Stimulated activated CD4-positive, alpha-beta T cell treated with anti-CD3 and anti-CD28 coated beads, TNF-alpha, amount 100 ng/mL, for 48 hours (primary cell): ENCODE data around the gene MALT1.

Experiments
- DNase-seq, 3 donors: peaks; one replicate each; pipeline ENCODE4 v3.0.0-alpha.2; 2020; ENCODE audit warnings: low read depth in 3 of 3

Gene MALT1

DNA sequence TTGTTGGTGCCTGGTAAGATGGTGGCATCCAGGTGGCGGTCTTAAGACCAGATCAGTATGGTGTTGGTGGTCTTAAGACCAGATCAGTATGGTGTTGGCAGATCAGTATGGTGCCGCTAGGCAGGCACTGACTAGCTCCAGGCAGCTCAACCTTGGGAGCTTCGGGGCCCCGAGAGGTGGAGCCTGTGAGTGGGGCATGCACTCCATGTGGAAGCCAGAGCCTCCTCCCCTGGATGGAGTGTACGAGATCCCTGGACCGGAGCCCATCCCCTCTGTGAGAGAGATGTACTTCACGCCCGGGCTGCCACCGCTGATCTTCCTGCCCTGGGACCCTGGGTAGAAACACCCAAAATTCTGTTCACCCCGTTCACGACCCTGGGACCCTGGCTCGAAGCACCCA, 19.0 kb downstream of the MALT1 start:
- DNase-seq, result no peak

GRCh38 chr18:58691256-58691655, 20.0 kb downstream of the MALT1 start:
- no peak for DNase-seq

DNA sequence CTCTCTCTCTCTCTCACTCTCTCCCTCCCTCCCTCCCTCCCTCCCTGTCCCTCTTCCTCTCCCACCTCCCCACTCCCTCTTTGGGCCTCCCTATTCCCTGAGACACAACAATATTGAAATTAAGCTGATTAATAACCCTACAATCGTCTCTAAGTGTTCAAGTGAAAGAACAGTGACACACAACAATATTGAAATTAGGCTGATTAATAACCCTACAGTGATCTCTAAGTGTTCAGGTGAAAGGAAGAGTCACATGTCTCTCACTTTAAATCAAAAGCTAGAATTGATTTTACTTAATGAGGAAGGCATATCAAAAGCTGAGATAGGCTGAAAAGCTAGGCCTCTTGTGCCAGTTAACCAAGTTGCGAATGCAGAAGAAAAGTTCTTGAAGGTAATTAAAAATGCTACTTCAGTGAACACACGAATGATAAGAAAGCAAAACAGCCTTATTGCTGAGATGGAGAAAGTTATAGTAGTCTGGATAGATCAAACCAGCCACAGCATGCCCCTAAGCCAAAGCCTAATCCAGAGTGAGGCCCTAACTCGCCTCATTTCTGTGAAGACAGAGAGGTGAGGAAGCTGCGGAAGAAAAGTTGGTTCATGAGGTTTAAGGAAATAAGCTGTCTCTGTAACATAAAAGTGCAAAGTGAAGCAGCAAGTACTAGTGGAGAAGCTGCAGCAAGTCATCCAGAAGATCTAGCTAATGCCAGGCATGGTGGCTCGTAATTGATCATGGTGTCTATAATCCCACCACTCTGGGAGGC, 21.3 kb downstream of the MALT1 start:
- DNase-seq, result no peak

DNA sequence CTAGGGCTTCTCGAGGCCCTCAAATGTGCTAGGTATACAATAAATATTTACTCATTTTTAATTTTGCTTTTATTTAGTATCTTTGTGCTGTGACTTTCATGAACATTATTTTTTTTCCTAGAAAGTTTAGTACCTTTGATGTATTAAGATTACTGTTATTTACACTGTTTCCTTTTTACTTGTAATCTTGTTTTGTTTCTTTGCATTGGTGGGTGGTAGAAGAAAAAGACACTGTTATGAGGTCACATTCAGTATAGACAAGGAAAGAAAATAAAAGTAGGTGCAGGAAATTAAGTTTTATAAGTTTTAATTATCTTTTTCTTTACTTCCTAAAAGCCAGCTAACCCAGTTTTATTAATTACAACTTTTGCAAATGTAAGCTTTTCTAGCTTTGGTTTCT, 23.0 kb downstream of the MALT1 start:
- DNase-seq, result no peak

DNA sequence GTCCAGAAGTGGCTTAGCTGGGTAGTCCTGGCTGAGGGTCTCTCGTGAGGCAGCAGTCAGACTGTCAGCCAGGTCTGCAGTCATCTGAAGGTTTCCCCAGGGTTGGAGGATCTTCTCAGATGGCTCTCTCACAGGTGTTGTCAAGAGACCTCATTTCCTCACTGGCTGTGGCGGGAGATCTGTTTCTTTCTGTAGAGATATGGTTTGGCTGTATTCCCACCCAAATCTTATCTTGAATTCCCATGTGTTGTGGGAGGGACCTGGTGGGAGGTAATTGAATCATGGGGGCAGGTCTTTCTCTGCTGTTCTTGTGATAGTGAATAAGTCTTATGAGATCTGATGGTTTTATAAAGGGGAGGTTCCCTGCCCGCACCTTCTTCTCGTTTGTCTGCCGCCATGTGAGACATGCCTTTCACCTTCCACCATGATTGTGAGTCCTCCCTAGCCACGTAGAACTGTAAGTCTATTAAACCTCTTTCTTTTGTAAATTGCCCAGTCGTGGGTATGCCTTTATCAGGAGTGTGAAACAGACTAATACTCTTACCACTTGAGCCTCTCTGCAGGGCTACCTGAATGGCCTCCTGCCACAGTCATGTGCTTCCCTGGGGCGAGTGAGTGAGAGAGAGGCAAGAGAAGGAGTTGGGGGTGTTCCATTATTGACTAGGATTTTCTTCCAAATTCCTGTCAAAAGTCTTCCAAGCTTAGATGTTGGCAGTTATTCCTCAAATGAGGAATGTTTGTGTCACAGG, 23.6 kb downstream of the MALT1 start:
- DNase-seq, result no peak

- no peak for DNase-seq
Observed at GRCh38 chr18:58695772-58696171, 24.5 kb downstream of the MALT1 start.

DNA sequence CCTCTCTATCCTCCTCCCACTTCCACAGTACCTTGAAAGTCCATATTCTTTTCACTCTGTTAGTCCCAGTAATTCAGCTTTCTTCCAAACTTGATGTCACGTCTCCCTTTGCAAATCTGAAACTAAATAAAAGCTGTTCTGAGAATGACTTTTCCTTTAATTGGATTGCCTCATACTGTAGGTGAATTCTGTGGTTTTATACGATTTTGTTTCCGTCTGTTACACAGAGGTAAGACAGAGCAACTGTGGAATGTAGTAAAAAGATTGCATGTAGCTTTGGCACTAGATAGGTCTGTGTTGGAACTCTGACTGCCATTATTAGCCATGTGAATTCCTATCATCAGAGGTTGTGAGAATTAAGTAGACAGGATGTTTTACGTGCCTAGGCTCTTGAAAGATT, 25.9 kb downstream of the MALT1 start:
- no peak for DNase-seq

DNA sequence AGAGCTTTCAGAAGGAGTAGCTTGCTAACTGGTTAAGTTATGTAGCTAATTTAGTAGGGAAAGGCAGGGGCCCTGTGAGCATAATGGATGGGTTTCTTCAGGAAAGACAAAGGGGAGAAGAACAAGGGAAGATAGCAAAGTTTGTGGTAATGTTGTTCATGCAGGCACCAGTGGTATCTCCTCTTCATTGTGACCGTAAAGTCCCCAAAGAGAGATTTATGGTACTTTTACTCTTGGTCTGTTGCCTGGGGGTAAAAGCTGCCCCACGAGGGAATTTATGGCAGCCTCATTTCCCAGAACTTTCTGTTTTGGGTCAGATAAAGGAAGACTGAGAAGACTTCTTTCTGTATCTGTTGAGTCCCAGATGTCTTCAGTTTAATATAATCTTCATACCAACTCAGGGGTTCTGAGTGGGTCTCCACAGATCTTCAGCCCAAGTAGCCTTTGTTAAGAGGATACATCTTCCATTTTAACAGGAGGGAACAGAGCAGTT, 27.5 kb downstream of the MALT1 start:
- no peak for DNase-seq

- no peak for DNase-seq
Observed at GRCh38 chr18:58699551-58699950, 28.3 kb downstream of the MALT1 start.

GRCh38 chr18:58700209-58700608, 28.9 kb downstream of the MALT1 start:
- DNase-seq, result no peak

GRCh38 chr18:58712930-58713329, 41.7 kb downstream of the MALT1 start:
- no peak for DNase-seq

DNA sequence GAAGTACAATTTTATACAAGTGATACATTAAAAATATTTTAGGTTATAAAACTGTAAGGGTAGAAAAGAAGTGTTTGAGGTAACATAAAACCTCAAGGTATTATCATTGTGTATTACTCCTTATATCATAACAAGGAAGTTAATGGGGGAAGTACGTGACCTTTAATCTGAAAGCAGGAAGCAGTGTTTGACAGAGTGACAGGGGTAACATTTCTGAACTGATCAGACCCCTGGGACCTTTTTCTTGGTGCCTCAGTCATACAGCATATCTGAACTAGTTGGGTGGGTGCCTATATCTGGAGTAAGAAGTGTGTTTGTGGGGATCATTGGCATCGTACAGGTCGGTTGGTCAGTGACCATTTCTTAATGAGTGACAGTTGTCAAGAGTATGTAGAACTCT, 43.0 kb downstream of the MALT1 start:
- DNase-seq, result no peak

GRCh38 chr18:58714821-58715220, 43.6 kb downstream of the MALT1 start:
- no peak for DNase-seq

- no peak for DNase-seq
Observed at GRCh38 chr18:58715540-58715939, 44.3 kb downstream of the MALT1 start.

GRCh38 chr18:58716060-58716756, 44.9 kb downstream of the MALT1 start:
- DNase-seq, result no peak

- DNase-seq, result no peak
Observed at GRCh38 chr18:58721566-58722239, 50.4 kb downstream of the MALT1 start.

- DNase-seq, result no peak
Observed at GRCh38 chr18:58723810-58724602, 52.7 kb downstream of the MALT1 start.

- DNase-seq, result no peak
Observed at GRCh38 chr18:58726671-58727070, 55.4 kb downstream of the MALT1 start.

- DNase-seq, result no peak
Observed at GRCh38 chr18:58727776-58728500, 56.7 kb downstream of the MALT1 start.

DNA sequence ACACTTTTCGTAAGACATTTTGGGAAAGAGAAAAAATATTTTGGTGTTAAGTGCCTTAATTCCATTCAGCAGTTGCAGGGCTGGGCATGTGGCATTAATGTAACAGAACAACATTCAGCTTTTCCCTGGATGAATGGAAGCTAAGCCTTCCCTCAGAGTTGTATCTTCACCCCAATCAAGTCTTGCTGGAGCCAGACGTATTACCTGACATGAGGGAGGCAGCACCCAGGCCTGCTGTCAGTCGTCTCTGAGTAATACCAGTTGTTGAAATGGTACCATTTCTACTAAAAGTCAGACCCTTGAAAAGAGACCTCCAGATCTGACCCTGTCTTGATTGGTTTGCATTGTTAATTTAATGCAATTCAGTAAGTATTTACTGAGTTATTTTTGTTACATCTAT, 57.5 kb downstream of the MALT1 start:
- no peak for DNase-seq

- no peak for DNase-seq
Observed at GRCh38 chr18:58730618-58731017, 59.4 kb downstream of the MALT1 start.
